HG03442 (cell line): ENCODE measurements around the gene SGTA.

Experiments used
- ATAC-seq: cut with Tn5 transposase; IDR thresholded peaks from one replicate; pipeline ENCODE4 v1.9.1; 2021; ENCODE audit warnings: mild to moderate bottlenecking, moderate library complexity; ENCODE audit not compliant: unreplicated experiment

The SGTA gene

DNA sequence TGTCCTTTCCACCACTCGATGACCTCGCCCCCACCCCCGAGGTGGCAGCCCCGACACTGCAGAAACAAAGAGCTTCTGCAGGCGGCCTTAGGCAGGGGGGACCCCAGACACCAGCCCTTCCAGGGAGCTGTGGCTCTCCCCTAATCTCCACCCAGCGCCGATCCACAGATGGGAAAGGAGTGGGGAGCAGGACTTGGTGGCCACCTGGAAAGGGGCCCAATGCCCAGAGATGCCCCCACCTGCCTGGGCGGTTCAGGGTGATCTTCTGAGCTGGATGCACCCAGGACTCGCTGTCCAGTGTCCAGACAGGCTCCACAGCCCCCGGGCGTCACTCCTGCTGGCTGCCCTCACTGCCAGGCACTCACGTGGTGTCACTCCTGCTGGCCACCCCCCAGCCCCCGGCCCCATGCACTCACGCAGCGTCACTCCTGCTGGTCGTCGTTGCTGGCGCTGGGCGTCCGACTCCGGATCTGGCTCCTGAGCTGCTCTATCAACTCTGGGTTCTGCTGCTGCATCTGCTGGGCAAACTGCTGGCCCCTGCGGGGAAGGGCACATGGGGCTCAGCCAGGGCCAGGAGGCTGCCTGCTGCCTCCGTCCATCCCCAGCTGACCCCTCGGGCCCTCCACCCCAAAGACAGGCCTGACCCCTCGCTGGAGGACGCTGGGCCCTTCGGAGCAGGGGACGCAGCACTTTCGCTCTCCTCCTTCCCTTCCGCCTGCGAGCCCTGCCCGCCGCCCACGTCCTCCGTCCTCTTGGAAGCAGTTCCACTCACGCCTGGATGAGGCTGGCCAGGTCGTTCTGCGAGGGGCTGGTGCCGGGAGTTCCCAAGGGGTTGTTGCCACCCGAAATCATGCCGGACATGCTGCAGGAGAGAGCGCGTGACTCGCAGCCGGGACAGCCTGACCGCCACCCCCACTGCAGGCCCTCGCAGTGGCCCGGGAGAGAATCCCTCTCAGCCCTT is 25.9 kb downstream of the SGTA start:
- no peak for ATAC-seq

DNA sequence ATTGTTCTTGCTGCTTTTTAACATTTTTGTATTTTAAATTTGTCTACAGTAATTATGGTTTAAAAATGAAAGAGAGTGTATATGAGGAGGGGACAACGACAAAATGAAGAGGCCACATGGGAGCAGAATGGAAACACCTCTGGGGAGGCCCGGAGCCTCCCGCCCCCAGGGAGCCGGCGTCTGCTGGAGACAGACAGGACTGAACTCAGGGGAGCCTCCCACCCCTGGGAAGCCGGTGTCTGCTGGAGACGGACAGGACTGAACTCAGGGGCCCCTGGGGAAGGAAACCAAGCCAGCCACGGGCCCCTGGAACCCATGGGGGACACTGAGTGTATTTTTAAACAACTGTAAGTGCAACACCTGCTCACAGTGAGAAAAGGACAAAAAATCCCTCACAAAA is 26.6 kb downstream of the SGTA start:
- ATAC-seq: no peak

DNA sequence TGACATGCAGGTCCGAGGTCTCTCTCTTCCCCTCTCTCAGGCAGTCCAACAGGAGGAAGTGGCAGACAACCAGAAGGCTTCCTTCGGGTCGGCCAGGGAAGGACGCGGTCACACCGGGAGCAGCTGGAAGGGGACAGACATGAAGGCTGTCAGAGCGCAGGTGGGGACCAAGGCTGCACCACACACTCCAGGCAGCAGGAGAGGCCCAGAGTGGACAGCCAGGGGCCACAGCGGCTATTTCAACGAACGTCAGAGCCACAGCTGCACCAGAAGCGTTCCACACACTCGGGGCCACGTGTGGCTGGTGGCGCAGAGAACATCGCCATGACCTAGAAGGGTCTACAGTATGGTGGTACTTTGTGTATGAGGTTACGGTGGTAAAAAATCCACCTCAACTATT is 27.3 kb downstream of the SGTA start:
- ATAC-seq: no peak

DNA sequence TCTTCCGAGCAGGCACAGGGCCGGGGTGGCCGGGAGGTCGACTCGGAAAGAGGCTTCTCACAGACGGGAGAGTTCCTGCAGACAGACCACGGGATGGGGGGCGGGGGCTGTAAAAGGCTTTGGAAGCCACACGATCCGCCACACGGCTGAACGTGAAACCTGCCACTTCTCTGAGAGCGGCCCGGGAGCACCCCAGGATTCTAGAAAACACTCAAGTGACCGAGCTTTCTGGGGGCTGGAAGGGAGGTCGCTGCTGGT is 27.7 kb downstream of the SGTA start:
- no peak for ATAC-seq

DNA sequence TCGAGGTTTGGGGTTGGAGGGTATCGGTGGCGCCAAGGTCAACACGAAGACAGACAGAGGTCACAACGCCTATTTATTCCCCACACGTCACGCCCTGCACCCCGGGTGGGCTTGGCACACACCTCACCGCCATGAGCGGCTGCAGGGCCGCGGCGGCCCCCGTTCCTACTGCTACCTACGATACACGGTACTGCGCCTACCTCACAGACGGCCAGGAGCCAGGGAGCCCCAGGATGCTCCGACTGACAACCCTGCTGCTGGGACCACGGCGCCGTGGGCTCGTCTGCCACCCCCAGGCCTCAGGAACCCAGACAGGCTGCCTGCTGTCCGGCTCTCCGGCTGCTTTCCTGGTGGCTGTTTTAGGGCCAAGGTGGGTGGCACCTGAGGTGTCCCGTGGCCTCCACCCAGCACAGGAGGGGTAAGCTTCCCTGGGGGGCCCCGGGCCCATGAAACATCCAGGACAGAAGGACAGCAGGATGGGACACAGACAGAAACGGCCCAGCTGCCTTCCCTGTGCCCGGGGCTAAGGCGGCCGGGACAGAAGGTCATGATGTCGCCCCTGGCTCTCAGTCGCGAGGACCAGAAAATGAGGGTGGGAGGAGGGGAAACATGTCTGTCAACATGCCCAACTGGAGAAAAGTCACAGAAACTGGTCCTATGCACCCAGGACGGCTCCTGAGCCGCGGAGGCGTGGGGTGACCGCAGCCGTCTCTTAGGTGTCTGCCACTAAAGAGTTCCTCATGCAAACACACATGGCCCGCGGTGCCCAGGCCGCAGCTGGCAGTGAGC is 28.2 kb downstream of the SGTA start:
- no peak for ATAC-seq

DNA sequence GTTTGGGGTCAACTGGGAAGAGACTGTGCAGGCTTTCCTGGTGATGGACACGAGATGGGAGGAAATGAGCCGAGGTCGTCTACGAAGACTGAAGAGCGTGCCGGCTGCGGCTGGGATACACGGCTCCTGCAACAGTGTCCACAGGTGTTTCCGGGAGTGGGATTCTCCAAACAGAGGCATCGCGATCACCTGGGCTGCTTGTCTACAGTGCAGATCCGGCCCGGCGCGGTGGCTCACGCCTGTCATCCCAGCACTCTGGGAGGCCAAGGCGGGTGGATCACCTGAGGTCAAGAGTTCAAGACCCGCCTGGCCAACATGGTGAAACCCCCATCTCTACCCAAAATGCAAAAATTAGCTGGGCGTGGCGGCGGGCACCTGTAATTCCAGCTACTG is 31.6 kb downstream of the SGTA start:
- no peak for ATAC-seq

DNA sequence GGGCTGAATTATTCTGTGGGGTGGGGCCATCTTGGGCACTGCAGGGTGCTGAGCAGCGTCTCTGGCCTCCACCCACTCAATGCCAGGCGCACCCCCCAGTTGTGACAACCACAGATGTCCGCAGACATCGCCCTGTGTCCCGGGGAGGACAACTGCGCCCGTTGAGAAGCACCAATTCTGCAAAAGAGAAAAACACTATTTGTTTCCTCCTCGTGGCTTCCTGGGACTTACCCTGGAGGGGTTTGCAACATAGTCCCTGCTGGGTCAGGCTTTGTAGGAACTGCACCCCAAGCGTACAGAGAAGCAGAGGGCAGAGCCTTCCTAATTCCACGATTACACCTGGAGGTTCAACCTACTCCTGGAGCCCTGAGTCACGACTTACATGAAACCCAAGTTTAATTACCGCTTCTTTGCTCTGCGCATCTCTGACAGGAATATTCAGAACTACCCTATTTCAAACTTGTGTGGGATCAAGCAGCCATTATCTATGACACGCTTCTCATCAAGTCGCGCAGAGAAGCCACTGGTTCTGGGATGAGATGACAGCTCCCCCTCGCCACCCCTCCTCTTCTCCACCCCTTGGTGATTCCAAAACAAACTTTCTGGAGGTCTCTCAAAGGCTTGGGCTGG is 32.1 kb downstream of the SGTA start:
- no peak for ATAC-seq

DNA sequence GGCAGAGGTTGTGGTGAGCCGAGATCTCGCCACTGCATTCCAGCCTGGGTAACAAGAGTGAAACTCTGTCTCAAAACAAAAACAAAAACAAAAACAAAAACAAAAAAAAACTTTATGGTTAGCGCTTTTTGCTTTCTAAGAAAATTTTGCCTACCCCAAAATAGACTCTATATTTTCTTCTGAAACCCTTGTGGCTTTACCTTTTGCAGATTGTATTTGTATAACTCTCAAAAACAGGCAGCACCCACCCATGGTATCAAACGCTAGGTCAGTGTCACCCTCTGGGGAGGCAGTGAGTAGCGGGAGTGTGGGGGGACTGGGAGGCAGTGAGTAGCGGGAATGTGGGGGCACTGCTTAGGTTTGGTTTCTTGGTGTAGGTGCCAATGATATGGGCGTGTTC is 35.7 kb downstream of the SGTA start:
- ATAC-seq: no peak

DNA sequence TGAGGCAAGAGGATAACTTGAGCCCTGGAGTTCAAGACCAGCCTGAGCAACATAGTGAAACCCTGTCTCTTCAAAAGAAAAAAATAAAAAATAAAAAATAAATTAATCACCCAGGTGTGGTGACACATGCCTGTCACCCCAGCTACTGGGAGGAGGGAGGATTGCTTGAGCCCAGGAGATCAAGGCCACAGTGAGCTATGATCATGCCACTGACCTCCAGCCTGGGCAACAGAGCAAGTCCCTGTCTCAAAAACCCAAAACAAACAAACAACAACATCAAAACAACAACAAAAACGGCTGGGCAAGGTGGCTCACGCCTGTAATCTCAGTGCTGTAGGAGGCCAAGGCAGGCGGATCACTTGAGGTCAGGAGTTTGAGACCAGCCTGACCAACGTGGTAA is 39.0 kb downstream of the SGTA start:
- ATAC-seq: no peak

DNA sequence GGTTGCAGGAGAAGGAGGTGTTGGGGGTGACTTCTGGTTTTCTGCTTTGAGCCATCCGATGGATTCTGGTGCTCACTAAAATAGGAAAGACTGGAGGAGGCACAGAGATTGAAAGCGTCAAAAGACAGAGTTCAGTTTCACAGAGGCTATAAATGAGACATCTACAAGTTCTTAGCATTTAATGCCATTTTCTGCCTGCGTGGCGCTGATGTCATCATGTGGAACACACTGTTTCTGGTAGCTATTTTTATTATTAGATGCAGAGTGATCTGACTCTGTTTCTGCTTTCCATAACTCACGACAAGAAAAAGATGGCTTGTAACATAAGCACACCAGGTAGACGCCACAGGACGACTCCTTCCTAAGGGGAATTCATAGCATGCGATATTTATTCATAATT is 40.0 kb downstream of the SGTA start:
- no peak for ATAC-seq

DNA sequence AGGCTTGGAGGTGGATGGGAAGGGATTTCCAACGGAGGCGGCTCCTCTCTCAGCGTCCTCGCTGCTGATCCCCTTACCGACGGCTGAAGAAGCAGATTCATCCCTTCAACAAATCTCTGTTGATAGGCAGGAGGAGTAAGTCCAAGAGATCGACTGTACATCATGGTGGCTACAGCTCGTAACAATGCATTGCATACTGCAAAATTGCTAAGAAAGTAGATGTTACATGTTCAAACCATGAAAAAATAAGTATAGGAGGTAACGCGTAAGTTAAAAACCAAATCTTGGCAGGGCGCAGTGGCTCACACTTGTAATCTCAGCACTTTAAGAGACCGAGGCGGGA is 42.8 kb downstream of the SGTA start:
- no peak for ATAC-seq

DNA sequence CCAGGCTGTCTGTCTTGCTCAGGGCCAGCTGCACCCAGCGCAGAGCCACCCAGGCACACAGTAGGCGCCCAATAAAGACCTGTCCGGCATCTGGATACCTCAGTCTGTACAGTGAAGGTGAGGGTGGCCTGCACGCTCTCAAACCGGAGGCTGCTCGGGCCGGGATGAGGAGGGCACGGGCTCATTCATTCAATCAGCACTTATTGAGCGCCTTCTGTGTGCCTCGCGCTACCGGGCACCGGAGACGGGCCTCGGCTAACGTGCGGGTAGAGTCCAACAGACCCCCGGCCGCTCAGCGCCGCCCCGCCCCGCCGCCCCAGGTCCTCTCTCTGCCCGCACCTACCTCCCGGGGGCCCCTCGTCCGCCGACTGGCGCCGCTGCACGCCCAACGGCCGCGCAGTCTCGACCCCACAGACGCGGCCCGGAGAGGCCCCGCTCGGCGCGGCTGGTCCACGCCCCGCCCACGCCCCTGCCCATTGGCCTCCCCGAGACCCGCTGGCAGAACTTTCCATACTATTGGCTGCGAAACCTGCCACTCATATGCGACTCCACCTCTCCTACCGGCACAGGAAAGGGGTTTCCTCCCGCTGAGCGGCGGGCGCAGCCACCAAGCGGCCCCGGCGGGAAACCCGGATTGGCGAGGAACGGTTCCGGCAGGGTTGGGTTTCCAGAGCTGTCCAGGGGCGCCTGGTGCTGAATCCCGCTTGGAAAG is 43.3 kb downstream of the SGTA start, which contains the start of gene SLC39A3:
TSS of gene SLC39A3 (minus strand) at position 416 of the 712 bp plus-strand sequence. CDS start 2,760 bp downstream, outside the sequence.
- peak; percentile 89 for ATAC-seq

DNA sequence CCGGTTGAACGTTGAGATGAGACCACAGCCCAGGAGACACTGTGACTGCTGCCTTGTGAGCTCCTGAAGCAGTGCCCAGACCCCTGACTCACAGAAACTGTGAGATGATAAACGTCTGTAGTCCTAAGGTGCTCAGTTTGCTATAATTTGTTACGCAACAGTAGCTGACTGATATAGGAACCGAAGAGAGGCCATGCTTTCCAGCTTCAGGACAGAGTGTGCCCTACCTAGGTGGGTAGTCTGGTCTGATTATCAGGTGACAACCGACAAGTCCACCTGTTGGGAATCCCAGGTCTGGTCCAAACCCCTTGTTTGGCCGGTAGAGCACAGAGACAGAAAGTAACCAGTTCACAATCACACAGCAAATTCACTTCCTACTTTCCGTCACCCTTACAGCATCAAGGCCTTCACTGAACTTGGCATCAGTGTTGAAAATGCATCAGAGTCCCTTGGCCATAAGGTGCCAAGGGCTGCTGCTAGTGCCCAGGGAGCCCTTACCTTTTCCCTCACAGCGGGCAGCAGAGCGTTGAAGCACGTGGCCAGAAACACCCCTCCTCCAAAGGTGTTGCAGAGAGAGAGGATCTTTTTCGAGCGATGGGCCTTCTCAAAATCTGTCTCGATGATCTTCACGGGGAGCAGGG is 46.4 kb downstream of the SGTA start:
- ATAC-seq: no peak

DNA sequence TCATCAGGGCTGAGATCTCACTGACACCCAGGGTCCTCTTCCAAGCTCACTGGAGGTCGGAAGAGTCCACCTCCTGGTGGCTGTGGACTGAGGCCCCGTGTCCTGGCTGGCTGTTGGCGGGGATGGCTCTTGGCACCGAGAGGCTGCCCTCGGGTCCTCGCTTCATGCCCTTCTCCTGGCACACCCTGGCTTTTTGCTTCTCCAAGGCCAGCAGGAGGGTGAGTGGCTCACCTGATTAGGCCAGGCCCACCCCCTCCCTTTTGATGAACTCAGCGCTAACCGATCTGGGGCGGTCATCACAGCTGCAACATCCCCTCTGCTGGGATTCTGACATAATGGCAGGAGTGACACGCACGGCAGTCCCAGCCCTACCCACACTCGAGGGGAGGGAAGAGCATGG is 47.7 kb downstream of the SGTA start:
- ATAC-seq: no peak

DNA sequence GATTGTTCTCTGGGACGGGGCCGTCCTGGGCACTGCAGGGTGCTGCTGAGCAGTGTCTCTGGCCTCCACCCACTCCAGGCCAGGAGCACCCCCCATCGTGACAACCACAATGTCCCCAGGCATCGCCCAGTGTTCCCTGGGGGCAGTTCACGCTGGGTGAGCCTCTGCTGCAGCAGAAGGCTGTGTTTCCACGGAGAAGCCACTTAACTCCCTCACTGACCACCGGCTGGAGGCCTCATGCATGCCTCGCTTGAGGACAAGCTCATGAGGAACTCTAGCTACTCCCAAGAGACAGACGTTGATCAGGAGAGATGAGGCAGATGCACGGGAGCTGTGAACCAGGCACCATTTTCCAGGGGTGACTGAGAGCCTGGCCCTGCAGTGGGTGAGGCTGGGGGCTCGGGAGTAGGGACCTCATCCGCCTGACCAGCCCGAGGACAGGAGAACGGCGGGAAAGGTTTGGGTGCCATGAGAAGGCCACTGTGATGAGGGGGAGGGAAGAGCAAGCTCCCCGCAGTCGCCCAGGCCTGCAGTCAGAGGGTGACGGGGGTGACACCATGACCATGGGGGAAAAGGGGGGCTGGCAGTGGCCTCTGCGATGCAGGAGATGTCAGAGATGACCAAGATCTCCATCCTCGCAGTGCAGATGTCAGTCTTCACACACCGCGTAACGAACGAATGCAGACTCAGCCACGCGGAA is 48.3 kb downstream of the SGTA start:
- ATAC-seq: no peak

DNA sequence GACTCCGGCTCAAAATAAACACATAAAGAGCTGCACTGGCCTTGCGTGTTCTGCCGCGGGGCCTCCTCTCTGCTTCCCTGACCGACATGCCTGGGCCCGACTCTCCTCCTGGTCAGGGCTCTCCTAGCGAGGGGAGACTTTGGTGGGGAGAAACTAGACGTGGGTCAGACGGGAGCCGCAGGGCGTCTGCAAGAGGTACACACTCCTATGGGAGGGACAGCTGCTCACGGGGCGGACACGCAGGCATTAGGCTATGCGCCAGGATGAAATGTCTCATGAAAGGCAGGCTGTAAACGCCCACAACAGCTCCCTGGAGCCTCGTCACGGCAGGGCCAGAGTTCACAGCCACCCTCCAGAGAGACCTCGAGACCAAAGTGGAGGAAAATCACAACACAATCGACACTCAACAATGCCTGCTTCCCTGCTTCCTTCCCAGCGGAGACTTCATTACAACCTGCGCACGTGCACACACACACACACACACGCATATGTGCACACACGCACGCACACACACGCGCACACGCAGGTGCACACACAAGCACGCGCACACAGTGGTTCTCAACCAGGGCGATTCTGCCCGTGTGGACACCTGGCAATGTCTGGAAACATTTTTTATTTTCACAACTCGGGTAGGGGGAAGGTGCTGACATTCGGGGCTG is 49.0 kb downstream of the SGTA start:
- no peak for ATAC-seq

DNA sequence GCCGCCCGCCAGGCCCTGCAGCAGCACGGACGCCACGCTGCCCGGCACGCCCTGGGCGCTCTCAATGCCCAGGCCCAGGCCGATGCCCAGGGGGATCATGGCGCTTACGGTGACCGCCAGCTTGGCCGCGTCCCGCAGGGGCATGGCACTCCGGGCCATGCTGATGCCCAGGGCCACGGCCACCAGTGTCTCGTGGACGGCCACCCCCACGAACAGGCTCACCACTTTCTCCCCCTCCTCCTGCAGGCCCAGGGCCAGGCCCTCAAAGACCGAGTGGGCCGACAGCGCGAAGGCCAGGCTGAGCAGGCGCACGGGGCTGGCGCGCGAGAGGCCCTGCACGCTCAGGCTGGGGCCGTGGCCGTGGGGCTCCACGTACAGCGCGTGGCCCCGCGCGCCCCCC is 50.2 kb downstream of the SGTA start:
- no peak for ATAC-seq

DNA sequence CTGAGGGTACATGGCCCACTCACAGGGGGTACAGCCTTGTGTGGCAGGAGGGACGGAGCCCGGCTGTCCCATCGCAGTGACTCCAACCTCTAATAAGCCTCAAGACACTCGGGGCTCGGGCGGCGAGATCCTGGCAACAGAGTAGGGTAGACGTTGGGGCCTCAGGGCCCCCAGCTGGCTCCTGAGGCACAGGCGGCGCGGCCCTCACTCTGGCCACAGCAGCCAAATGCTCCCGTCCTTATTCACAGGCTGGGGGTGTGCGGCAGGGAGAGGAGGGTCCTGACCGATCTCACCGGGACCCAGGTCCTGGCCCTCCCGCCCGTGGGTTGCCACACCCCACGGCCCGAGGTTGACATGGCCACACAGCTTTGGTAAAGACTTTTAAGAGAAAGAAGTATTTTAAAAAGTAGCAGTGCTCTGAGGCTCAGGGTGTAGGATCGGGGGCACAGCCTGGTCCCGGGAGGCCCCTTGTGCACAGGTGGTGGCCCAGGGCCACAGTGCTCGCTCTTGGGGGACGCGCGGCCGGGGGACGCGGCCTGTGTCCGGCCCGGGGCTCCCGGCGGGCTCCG is 50.8 kb downstream of the SGTA start:
- ATAC-seq: no peak
